Natural killer cell treated with Interleukin-12 subunit alpha and Interleukin-12 subunit beta and Interleukin-15 and Interleukin-18, amount 100 ng/mL, for 72 hours (primary cell): Measurements from ENCODE around the gene SERGEF. TPM values are rescaled to one million over a fixed set of nuclear protein-coding genes. Genes with fewer than 3 reads are reported as not detected.
A peak's percentile ranks its signal among the peaks of the same experiment; 100 is the strongest.

Experiments
- ATAC-seq, 2 donors: fragments of 150-1000 bp; cut with Tn5 transposase in 1 of 2; sonication (Bioruptor Pico), chemical (Tn5 transposase) in 1 of 2; 2 replicates each; pipeline ENCODE4 v1.10.0; 2021
- DNase-seq: peaks from one replicate; pipeline ENCODE4 v3.0.0; 2022; ENCODE audit warnings: low spot score
- H3K27ac Mint-ChIP-seq, 2 donors: 1 replicate in 1 of 2; 2 replicates in 1 of 2; pipeline ENCODE4 v1.8.0; 2022; ENCODE audit warnings: mixed read lengths in 2 of 2, mild to moderate bottlenecking in 1 of 2, moderate library complexity in 1 of 2
- H3K27me3 Mint-ChIP-seq, 2 donors: 1 replicate in 1 of 2; 2 replicates in 1 of 2; pipeline ENCODE4 v1.8.0; 2022; ENCODE audit warnings: mixed read lengths in 2 of 2
- H3K36me3 Mint-ChIP-seq: one replicate; pipeline ENCODE4 v1.8.0; 2022; ENCODE audit warnings: mixed read lengths
- H3K4me1 Mint-ChIP-seq, 2 donors: 1 replicate in 1 of 2; 2 replicates in 1 of 2; pipeline ENCODE4 v1.8.0; 2022; ENCODE audit warnings: low read depth in 2 of 2, mixed read lengths in 2 of 2, mild to moderate bottlenecking in 1 of 2
- H3K4me3 Mint-ChIP-seq: one replicate; pipeline ENCODE4 v1.8.0; 2022; ENCODE audit warnings: mixed read lengths
- H3K9me3 Mint-ChIP-seq: 2 replicates; pipeline ENCODE4 v1.8.0; 2022; ENCODE audit warnings: mixed read lengths
- total RNA-seq, 2 donors: library from RNA; stranded (reverse); gene quantifications; one replicate each; pipeline ENCODE4 v1.2.3, GENCODE V29; 2022

SERGEF gene
- total RNA-seq, 2 donors from 2014 or later: 28.8 to 50.7 TPM

- Mint-ChIP-seq H3K27ac (no peak overlapping the region), H3K27me3 (peaks cover 10 to 18% of the 10 kb centered on the region in 2 donors), H3K4me3 (no peak overlapping the region), H3K4me1 (no peaks in the 10 kb centered on the region), H3K9me3 (no peaks in the 10 kb centered on the region), H3K36me3 (no peaks in the 10 kb centered on the region)
- ATAC-seq (no peak), DNase-seq (no peak)
These were observed 267.6 kb downstream of the SERGEF start for GRCh38 chr11:17745023-17745772.

- no peak for DNase-seq
- H3K9me3 Mint-ChIP-seq: no peaks in the 10 kb centered on the region
- peaks cover 10 to 18% of the 10 kb centered on the region in 2 donors for H3K27me3 Mint-ChIP-seq
- H3K27ac Mint-ChIP-seq: no peak overlapping the region
- no peak overlapping the region for H3K4me3 Mint-ChIP-seq
- no peaks in the 10 kb centered on the region for H3K36me3 Mint-ChIP-seq
- no peak for ATAC-seq
- no peaks in the 10 kb centered on the region for H3K4me1 Mint-ChIP-seq
These were observed 268.5 kb downstream of the SERGEF start for GRCh38 chr11:17744151-17744940.

- DNase-seq: no peak
- H3K27me3 Mint-ChIP-seq: peaks cover 10 to 18% of the 10 kb centered on the region in 2 donors
- no peak overlapping the region for H3K4me3 Mint-ChIP-seq
- H3K27ac Mint-ChIP-seq: no peak overlapping the region
- no peaks in the 10 kb centered on the region for H3K9me3 Mint-ChIP-seq
- no peaks in the 10 kb centered on the region for H3K4me1 Mint-ChIP-seq
- no peaks in the 10 kb centered on the region for H3K36me3 Mint-ChIP-seq
- ATAC-seq: no peak
These were observed 269.1 kb downstream of the SERGEF start for GRCh38 chr11:17743808-17744119.

GRCh38 chr11:17743026-17743807 is 269.6 kb downstream of the SERGEF start:
- Mint-ChIP-seq H3K4me3 (no peak overlapping the region), H3K9me3 (no peaks in the 10 kb centered on the region), H3K4me1 (no peaks in the 10 kb centered on the region), H3K27ac (no peak overlapping the region), H3K27me3 (peaks cover 10 to 17% of the 10 kb centered on the region in 2 donors), H3K36me3 (no peaks in the 10 kb centered on the region)
- ATAC-seq (no peak), DNase-seq (peak; percentile 13)

- no peak overlapping the region for H3K27ac Mint-ChIP-seq
- ATAC-seq: no peak
- peaks cover 5 to 11% of the 10 kb centered on the region in 2 donors for H3K27me3 Mint-ChIP-seq
- no peaks in the 10 kb centered on the region for H3K9me3 Mint-ChIP-seq
- no peaks in the 10 kb centered on the region for H3K4me1 Mint-ChIP-seq
- H3K36me3 Mint-ChIP-seq: no peaks in the 10 kb centered on the region
- no peak overlapping the region for H3K4me3 Mint-ChIP-seq
- DNase-seq: no peak
These were observed 270.8 kb downstream of the SERGEF start for GRCh38 chr11:17742019-17742418.

- H3K4me1 Mint-ChIP-seq: peaks cover 0 to 2% of the 10 kb centered on the region in 2 donors
- no peaks in the 10 kb centered on the region for H3K9me3 Mint-ChIP-seq
- no peak overlapping the region for H3K27ac Mint-ChIP-seq
- H3K36me3 Mint-ChIP-seq: no peaks in the 10 kb centered on the region
- H3K4me3 Mint-ChIP-seq: no peak overlapping the region
- DNase-seq (peak; percentile 32), ATAC-seq (no peak)
- peaks cover 6 to 14% of the 10 kb centered on the region in 2 donors for H3K27me3 Mint-ChIP-seq
These were observed 271.4 kb downstream of the SERGEF start for GRCh38 chr11:17741487-17741886.

GRCh38 chr11:17740649-17741235 is 272.1 kb downstream of the SERGEF start:
- Mint-ChIP-seq H3K4me1 (peaks cover 0 to 3% of the 10 kb centered on the region in 2 donors), H3K27ac (no peak overlapping the region), H3K9me3 (no peaks in the 10 kb centered on the region), H3K36me3 (no peaks in the 10 kb centered on the region), H3K27me3 (peaks cover 5 to 11% of the 10 kb centered on the region in 2 donors), H3K4me3 (no peak overlapping the region)
- no peak for ATAC-seq
- DNase-seq: no peak

GRCh38 chr11:17739945-17740338 is 272.9 kb downstream of the SERGEF start:
- H3K4me1 Mint-ChIP-seq: peaks cover 0 to 3% of the 10 kb centered on the region in 2 donors
- no peak overlapping the region for H3K27ac Mint-ChIP-seq
- no peak for DNase-seq
- no peak overlapping the region for H3K4me3 Mint-ChIP-seq
- no peak for ATAC-seq
- peaks cover 5 to 10% of the 10 kb centered on the region in 2 donors for H3K27me3 Mint-ChIP-seq
- no peaks in the 10 kb centered on the region for H3K9me3 Mint-ChIP-seq
- no peaks in the 10 kb centered on the region for H3K36me3 Mint-ChIP-seq

- no peak for DNase-seq
- Mint-ChIP-seq H3K9me3 (no peaks in the 10 kb centered on the region), H3K27me3 (peaks cover 14 to 18% of the 10 kb centered on the region in 2 donors), H3K27ac (no peak overlapping the region), H3K4me1 (peaks cover 0 to 8% of the 10 kb centered on the region in 2 donors), H3K4me3 (no peak overlapping the region), H3K36me3 (no peaks in the 10 kb centered on the region)
- no peak for ATAC-seq
These were observed 274.5 kb downstream of the SERGEF start for GRCh38 chr11:17738151-17738973.

Other genes starting within 250 kb of the SERGEF start
- 1 to 10 TPM in 1 of 2 donors, under 1 TPM in 1; 0.36 to 1.2 TPM for gene TPH1, start 33.2 kb upstream of the SERGEF start, total RNA-seq
- gene SAAL1, start 93.0 kb upstream of the SERGEF start, total RNA-seq: 10 to 100 TPM; 25.7 to 38.0 TPM
- not detected for gene MRGPRX3, start 119.5 kb upstream of the SERGEF start, total RNA-seq
- gene MRGPRX4, start 159.8 kb upstream of the SERGEF start, total RNA-seq: not detected
- not detected for gene SAA4, start 223.8 kb upstream of the SERGEF start, total RNA-seq
- gene SAA2, start 235.6 kb upstream of the SERGEF start, total RNA-seq: not detected